Osteocyte (in vitro differentiated cells): Measurements from ENCODE around the gene SLC39A3. TPM values are rescaled to one million over a fixed set of nuclear protein-coding genes. Genes with fewer than 3 reads are reported as not detected.

Source experiments
- DNase-seq: peaks from one replicate; pipeline ENCODE4 v3.0.0; 2021; ENCODE audit warnings: mixed read lengths; ENCODE audit not compliant: unreplicated experiment; ENCODE audit errors: extremely low spot score
- H3K27ac Mint-ChIP-seq: one replicate; pipeline ENCODE4 v1.8.0; 2021; ENCODE audit warnings: mild to moderate bottlenecking, mixed read lengths; ENCODE audit not compliant: unreplicated experiment
- H3K27me3 Mint-ChIP-seq: one replicate; pipeline ENCODE4 v1.8.0; 2021; ENCODE audit warnings: mixed read lengths; ENCODE audit not compliant: unreplicated experiment
- H3K36me3 Mint-ChIP-seq: one replicate; pipeline ENCODE4 v1.8.0; 2021; ENCODE audit warnings: mixed read lengths; ENCODE audit not compliant: unreplicated experiment
- H3K4me1 Mint-ChIP-seq: one replicate; pipeline ENCODE4 v1.8.0; 2021; ENCODE audit warnings: mixed read lengths; ENCODE audit not compliant: unreplicated experiment
- H3K4me3 Mint-ChIP-seq: one replicate; pipeline ENCODE4 v1.8.0; 2021; ENCODE audit warnings: mild to moderate bottlenecking, moderate library complexity, mixed read lengths; ENCODE audit not compliant: unreplicated experiment
- H3K9me3 Mint-ChIP-seq: one replicate; pipeline ENCODE4 v1.8.0; 2021; ENCODE audit warnings: mixed read lengths; ENCODE audit not compliant: unreplicated experiment
- CTCF ChIP-seq: fragments of 200-600 bp; sonication (generic); IDR thresholded peaks from 2 replicates; pipeline ENCODE4 v1.5.0; 2021; ENCODE audit warnings: antibody characterized with exemption, mild to moderate bottlenecking, moderate library complexity
- total RNA-seq: library from RNA; stranded (reverse); gene quantifications from 2 replicates; pipeline ENCODE4 v1.2.1, GENCODE V29; 2021

SLC39A3 gene
- total RNA-seq, 1 donor from 2014 or later: 36.5 TPM

- Mint-ChIP-seq H3K27me3 (no peaks in the 10 kb centered on the region), H3K9me3 (no peaks in the 10 kb centered on the region), H3K4me1 (peaks cover 1% of the 10 kb centered on the region), H3K4me3 (no peak overlapping the region), H3K36me3 (peaks cover 15% of the 10 kb centered on the region), H3K27ac (no peak overlapping the region)
- TF ChIP-seq CTCF: no peak
- DNase-seq: no peak
Measured at GRCh38 chr19:2733930-2734588, 5.8 kb downstream of the SLC39A3 start.

DNA sequence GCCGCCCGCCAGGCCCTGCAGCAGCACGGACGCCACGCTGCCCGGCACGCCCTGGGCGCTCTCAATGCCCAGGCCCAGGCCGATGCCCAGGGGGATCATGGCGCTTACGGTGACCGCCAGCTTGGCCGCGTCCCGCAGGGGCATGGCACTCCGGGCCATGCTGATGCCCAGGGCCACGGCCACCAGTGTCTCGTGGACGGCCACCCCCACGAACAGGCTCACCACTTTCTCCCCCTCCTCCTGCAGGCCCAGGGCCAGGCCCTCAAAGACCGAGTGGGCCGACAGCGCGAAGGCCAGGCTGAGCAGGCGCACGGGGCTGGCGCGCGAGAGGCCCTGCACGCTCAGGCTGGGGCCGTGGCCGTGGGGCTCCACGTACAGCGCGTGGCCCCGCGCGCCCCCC lies 6.9 kb downstream of the SLC39A3 start:
- TF ChIP-seq CTCF: no peak
- Mint-ChIP-seq H3K9me3 (no peaks in the 10 kb centered on the region), H3K36me3 (peaks cover 15% of the 10 kb centered on the region), H3K27me3 (no peaks in the 10 kb centered on the region), H3K4me3 (no peak overlapping the region), H3K27ac (no peak overlapping the region), H3K4me1 (peaks cover 3% of the 10 kb centered on the region)
- DNase-seq: no peak

DNA sequence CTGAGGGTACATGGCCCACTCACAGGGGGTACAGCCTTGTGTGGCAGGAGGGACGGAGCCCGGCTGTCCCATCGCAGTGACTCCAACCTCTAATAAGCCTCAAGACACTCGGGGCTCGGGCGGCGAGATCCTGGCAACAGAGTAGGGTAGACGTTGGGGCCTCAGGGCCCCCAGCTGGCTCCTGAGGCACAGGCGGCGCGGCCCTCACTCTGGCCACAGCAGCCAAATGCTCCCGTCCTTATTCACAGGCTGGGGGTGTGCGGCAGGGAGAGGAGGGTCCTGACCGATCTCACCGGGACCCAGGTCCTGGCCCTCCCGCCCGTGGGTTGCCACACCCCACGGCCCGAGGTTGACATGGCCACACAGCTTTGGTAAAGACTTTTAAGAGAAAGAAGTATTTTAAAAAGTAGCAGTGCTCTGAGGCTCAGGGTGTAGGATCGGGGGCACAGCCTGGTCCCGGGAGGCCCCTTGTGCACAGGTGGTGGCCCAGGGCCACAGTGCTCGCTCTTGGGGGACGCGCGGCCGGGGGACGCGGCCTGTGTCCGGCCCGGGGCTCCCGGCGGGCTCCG lies 7.6 kb downstream of the SLC39A3 start:
- H3K4me1 Mint-ChIP-seq: peaks cover 7% of the 10 kb centered on the region
- no peaks in the 10 kb centered on the region for H3K27me3 Mint-ChIP-seq
- no peaks in the 10 kb centered on the region for H3K9me3 Mint-ChIP-seq
- no peak for DNase-seq
- no peak overlapping the region for H3K4me3 Mint-ChIP-seq
- no peak overlapping the region for H3K27ac Mint-ChIP-seq
- TF ChIP-seq CTCF: no peak
- peaks cover 15% of the 10 kb centered on the region for H3K36me3 Mint-ChIP-seq

DNA sequence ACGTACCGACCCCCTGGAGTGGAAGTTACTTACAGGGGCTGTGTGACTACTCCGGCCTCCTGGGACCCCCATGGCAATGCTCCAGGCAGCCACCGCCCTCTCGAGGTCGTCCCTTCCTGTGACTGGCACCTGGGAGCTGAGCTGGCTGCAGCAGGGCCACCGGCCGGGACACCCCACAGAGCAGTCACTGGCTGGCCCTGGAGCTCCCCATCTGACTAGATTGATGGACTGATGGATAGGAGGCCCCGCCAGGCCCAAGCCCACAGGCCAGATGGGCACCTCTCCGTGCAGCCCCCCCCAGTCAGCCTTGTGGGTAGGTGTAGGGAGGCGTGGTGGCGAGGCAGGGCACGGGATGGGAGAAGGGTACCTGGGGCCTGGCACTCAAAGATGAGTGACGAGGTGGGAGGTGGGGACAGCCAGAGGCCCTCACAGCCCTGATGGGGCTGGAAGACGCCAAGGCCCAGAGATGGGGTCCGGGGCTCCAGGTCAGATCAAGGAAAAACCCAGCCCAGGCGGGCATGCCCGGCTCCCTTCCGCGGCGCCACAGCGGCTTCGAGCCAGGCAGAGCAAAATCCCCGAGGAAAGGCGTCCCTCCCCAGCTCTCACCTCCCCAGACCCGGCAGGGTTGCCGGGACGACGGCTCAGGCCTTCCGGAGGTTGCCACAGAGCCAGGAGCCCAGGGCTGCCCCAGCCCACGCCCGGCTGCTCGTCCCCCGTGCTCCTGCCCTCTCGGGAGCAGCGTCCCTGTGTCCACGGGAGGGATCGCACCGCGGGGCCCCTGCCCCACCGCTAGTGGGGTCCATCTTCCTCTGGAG lies 8.4 kb downstream of the SLC39A3 start:
- Mint-ChIP-seq H3K4me3 (no peak overlapping the region), H3K4me1 (peaks cover 14% of the 10 kb centered on the region), H3K9me3 (no peaks in the 10 kb centered on the region), H3K36me3 (peaks cover 8% of the 10 kb centered on the region), H3K27ac (no peak overlapping the region), H3K27me3 (no peaks in the 10 kb centered on the region)
- no peak for DNase-seq
- TF ChIP-seq CTCF: no peak
